Activated CD8-positive, alpha-beta memory T cell treated with anti-CD3 and anti-CD28 coated beads, Interleukin-2, amount 50 U/mL, for 1 hour (primary cell): ENCODE measurements around the gene PHRF1.
"Not testable (repeated sequence)": the region's sequence is repeated elsewhere in the genome, so short reads cannot be mapped to it uniquely, and the experiment has no call there.

Source experiments
- DNase-seq: peaks from one replicate; pipeline ENCODE4 v3.0.0-alpha.2; 2020; ENCODE audit errors: extremely low read depth

The PHRF1 gene

DNA sequence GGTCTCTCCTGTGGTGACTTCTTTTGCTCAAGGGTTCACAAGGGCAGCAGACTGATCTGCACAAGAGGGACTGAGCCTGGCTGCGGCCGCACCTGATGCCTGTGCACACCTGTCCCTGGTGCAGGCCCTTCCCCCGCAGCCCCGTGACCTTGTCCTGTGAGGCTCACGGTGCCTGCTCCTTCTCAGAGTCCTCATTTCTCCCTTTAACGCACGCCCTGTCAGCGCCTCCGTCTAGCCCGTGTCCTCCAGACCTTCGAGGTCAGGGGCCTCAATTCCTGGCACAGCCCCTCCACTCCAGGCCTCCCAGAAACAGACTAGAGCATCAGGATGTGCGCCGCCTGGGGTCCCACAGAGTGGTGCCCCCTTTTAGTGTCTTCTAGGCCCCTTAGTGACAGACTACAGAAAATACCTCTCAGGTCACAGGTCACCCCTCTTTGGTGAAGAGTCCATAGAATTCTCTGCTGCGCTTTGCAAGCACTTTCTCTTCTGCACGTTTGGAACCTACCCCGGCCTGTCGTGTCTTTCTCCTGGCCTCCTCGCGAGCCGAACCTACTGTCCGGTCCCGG lies 59.8 kb downstream of the PHRF1 start:
- DNase-seq: no peak

DNA sequence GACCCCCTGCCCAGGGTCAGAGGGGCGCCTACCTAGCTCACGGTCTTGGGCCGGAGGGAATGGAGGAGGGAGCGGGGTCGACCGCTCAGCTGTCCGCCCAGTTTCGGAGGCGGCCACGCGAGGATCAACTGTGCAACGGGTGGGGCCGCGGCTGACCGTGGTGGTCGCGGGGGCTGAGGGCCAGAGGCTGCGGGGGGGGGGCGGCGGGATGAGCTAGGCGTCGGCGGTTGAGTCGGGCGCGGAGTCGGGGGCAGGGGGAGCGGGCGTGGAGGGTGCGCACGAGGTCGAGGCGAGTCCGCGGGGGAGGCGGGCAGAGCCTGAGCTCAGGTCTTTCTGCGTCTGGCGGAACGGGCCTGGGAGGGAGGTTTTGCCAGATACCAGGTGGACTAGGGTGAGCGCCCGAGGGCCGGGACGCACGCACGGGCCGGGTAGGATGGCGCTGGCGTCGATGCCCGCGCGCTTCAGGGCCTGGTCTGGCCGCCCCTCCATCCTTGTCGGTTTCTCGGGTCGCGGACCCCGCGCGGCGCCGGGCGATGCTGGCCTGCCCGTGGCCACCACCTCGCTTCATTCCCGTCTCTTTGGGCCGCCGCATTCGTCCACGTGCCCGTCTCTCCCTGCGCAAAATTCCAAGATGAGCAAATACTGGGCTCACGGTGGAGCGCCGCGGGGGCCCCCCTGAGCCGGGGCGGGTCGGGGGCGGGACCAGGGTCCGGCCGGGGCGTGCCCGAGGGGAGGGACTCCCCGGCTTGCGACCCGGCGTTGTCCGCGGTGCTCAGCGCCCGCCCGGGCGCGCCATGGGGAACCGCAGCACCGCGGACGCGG lies 60.5 kb downstream of the PHRF1 start, which contains the start of gene DRD4:
Gene DRD4 (plus strand): TSS at position 759 of the 822 bp plus-strand sequence. CDS start 36 bp downstream, at position 795.
- no peak for DNase-seq

DNA sequence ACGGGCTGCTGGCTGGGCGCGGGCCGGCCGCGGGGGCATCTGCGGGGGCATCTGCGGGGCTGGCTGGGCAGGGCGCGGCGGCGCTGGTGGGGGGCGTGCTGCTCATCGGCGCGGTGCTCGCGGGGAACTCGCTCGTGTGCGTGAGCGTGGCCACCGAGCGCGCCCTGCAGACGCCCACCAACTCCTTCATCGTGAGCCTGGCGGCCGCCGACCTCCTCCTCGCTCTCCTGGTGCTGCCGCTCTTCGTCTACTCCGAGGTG lies 61.0 kb downstream of the PHRF1 start:
- DNase-seq: no peak

DNA sequence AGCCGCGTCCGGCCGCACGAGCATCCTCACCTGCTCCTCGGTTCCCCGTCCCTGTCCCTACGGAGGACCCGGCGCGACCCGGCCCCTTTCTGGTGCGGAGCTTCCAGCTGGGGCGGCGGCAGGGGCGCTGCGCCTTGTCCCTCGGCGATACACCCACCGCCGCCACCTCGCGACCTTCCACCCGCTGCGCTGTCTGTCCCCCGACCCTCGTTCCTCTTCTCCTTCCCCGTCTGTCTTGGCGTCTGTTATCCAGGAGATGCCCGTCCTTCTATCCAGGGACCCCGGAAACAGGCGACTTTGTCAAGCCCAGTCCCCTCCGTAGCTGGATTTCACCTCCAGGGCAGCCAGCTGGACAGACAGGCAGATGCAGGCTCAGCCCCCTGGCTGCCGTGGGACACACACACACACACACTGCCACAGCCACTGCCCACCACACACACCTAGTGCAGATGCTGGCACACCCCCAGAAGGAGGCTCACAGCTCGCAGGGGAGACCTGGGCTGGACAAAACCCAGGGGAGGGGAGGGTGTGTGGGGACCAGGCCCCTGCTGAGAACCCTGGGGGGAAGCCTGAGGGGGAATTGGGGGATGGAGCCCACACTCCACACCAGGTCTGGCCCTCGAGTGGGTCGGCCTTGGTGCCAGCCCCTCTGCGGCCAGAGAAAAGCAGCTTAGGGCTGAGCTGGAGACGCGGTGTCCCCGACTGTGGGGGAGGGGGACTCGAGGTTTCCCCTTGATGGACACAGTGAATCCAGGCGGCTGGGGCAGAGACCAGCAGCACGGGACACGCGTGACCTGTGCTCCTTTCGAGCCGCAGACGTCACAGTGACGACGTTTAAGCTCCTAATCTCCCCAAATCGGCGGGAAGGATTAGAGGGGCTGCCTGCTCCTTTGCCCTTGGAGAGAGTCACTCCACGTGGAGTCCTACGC lies 61.6 kb downstream of the PHRF1 start:
- DNase-seq: no peak

DNA sequence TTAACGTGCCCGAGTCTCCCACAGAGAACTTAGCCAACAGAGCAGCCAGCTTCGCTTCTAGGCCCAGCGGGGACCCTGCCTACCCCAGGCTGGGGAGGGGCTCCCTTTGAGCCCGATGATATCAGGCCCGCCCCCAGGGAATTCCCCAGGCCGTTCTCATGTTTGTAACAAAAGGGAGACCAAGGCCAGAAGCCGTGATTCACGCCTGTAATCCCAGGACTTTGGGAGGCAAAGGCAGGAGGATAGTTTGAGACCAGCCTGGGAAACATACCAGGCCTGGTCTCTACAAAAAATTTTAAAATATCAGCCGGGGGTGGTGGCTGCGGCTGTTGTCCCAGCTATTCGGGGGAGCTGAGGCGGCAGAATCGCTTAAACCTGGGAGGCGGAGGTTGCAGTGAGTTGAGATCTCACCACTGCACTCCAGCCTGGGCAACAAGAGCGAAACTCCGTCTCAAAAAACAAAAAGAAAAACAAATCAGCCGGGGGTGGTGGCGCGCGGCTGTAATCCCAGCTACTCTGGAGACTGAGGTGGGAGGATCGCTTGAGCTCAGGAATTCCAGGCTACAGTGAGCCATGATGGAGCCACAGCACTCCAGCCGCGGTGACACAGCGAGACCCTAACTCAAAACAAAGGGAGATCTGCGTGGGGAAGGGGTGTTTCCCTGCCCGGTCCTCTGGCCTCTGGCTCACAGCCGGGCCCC lies 62.5 kb downstream of the PHRF1 start:
- DNase-seq: no peak

DNA sequence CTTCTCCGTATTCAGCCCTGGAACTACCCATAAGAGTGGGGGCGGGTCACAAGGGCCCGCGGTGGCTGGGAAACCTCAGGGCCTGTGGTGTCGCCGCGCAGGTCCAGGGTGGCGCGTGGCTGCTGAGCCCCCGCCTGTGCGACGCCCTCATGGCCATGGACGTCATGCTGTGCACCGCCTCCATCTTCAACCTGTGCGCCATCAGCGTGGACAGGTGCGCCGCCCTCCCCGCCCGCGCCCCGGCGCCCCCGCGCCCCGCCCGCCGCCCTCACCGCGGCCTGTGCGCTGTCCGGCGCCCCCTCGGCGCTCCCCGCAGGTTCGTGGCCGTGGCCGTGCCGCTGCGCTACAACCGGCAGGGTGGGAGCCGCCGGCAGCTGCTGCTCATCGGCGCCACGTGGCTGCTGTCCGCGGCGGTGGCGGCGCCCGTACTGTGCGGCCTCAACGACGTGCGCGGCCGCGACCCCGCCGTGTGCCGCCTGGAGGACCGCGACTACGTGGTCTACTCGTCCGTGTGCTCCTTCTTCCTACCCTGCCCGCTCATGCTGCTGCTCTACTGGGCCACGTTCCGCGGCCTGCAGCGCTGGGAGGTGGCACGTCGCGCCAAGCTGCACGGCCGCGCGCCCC lies 63.2 kb downstream of the PHRF1 start:
- DNase-seq: no peak

DNA sequence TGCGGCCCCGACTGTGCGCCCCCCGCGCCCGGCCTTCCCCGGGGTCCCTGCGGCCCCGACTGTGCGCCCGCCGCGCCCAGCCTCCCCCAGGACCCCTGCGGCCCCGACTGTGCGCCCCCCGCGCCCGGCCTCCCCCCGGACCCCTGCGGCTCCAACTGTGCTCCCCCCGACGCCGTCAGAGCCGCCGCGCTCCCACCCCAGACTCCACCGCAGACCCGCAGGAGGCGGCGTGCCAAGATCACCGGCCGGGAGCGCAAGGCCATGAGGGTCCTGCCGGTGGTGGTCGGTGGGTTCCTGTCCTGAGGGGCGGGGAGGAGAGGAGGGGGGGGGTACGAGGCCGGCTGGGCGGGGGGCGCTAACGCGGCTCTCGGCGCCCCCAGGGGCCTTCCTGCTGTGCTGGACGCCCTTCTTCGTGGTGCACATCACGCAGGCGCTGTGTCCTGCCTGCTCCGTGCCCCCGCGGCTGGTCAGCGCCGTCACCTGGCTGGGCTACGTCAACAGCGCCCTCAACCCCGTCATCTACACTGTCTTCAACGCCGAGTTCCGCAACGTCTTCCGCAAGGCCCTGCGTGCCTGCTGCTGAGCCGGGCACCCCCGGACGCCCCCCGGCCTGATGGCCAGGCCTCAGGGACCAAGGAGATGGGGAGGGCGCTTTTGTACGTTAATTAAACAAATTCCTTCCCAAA lies 63.9 kb downstream of the PHRF1 start:
- DNase-seq: no peak

DNA sequence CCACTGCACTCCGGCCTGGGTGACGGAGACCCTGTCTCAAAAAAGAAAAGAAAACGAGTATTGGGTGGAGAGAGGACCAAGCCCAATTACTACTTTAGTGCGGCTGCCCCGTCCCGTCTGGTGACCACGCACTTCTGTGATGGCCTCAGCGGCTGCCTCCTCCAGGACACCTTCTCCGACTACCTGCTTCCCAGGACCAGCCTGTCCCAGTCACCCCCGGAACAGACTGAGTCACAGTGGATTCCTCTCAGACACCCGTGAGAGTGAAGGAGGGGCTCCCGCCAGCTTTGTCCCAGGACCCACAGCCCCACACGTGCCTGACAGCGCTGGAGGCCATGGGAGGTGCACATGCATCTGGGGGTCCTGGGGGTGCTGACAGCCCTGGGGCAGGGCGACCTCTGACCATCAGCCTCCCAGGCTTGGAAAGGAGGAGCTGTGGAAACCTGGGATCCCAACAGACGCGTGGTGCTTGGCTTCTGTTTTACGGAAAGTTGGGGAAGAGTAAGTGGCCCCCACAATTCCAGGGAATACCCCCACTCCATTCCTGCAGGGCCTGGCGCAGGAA lies 65.6 kb downstream of the PHRF1 start:
- DNase-seq: no peak

DNA sequence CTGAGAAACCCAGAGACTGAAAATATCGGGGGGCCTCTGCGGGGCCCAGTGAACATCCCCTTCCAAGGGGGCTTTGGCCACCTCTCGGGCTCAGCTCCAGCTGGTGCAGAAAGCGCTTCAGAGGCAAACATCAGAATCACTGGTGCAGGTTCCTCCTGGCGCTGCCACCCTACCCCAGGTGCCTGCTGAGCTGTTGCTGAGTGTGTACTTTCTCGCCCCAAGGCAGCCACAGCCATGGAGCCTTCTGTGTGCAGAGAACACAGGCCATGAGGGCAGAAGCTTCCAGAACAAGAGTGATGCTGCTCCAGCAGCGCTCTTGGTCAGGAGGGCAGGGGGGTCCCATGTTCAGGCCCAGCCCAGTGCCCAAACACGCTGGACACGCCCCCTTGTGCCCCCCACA lies 67.1 kb downstream of the PHRF1 start:
- no peak for DNase-seq

DNA sequence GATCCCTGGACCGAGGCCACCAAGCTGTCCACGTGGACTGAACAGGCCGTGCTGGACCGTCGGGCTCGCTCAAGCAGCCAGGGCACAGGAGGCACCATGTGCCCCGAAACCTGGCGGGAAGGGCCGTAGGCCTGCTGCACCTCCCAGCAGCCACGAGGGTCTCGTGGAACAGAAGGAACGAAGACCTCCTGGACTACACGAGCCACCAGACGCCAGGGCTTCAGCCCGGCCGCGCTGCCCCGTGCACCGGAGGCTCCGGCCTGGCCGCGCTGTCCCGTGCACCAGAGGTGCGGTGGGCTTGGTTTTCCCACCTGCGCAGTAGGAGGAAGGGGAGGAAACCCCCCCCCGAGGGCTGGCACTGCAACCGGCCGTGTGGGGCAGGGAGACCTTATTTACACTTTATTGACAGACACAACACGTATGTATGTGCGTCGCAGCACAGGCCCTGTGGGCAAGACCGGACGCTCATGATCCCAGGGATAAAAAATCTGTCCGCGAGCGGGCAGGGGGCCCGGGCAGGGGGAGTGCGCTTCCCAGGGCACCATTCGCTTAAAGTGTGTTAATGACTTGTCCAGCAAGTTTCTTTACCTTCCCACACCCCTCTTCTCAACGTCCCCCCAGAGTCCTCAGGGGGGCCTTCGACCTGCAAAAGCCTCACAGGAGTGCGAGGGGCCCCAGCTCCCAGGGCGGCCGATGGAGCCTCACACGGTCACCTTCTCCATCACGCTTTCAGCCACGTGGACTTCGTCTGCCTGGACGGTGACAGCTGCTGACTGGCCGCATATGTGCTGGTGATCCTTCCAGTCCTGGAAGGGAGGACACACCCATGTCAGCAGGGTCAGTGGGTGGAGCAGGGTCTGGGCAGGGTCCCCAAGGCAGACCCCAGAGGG lies 67.8 kb downstream of the PHRF1 start:
- no peak for DNase-seq

DNA sequence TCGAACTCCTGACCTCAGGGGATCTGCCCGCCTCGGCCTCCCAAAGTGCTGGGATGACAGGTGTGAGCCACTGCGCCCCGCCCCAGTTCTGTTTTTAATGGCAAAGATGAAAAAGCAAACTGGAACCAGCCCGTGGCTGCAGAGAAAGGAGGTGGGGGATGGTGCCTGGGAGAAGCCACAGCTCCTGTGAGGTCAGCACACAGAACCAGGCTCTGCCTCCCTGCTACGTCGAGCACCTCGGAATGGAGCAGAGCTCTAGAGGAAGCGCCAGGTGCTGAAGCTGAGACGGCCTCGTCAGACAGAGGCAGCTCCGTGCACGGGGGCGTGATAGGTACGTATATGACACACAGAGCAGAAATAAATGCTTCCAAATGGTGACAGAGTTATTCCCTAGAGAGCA lies 69.3 kb downstream of the PHRF1 start:
- DNase-seq: no peak

DNA sequence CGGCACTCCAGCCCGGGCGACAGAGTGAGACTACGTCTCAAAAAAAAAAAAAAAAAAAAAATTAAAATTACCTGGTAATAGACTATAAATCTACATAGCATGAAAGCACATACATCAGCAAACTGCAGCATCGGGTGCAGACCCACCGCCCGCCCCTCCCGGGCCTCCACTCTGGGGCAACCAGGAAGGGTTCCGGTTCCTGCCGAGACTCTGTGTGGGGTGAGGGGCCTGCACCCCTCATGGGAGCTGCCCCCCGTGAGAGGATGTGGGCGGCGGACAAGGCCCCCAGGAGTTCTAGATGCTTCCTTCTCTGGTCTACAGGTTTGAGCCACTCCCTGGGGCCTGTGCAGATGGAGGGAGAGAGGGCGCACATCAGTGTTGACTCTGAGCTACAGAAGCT lies 69.9 kb downstream of the PHRF1 start:
- no peak for DNase-seq

DNA sequence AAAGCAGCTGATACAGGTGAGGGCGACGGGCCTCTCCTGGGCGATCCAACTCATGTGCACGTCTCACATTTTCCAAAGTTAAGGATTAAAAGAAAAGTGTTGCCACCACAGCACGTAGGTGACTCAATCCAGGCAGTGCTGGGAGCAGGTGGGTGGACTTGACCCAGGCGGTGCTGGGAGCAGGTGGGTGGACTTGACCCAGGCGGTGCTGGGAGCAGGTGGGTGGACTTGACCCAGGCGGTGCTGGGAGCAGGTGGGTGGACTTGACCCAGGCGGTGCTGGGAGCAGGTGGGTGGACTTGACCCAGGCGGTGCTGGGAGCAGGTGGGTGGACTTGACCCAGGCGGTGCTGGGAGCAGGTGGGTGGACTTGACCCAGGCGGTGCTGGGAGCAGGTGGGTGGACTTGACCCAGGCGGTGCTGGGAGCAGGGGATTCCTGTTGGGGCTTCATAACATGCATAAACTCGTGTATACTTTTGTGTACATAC lies 71.4 kb downstream of the PHRF1 start:
- not testable (repeated sequence) for DNase-seq

DNA sequence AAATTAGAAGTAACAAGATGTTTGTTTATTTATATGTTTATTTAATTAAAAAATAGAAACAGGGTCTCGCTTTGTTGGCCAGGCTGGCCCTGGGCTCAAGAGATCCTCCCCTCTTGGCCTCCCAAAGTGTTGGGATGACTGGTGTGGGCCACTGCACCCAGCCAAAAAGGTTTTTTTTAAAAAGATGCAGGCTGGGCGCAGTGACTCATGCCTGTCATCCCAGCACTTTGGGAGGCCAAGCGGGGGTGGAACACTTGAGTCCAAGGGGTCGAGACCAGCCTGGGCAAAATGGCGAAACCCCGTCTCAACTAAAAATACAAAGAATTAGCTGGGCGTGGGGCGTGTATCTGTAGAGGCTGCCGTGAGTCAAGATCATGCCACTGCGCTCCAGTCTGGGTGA lies 74.2 kb downstream of the PHRF1 start:
- no peak for DNase-seq

DNA sequence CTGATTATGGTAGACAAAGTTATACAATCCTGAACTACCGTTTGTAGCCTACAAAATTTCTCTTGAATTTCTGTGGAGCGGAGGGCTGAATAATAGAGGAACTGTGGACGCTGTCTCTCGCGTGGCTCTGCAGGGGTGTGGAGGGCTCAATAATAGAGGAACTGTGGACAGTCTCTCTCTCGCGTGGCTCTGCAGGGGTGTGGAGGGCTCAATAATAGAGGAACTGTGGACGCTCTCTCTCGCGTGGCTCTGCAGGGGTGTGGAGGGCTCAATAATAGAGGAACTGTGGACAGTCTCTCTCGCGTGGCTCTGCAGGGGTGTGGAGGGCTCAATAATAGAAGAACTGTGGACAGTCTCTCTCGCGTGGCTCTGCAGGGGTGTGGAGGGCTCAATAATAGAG lies 76.9 kb downstream of the PHRF1 start:
- DNase-seq: not testable (repeated sequence)

DNA sequence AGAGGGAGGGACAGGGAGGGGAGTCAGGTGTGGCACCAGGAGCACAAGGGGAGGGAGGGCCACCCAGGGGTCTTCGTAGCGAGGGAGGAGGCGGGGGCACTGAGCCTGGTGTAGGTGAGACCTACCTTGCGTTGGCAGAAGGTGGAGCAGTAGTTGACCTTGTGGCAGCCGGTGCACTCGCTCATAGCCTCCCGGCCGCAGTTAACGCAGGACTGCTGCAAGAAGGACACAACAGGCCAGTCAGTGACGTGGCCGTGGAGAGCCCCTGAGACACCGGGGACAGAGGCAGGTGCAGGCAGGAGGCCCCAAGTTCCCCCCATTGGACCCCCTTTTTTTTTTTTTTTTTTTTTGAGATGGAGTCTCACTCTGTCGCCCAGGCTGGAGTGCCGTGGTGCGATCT lies 77.6 kb downstream of the PHRF1 start:
- no peak for DNase-seq

DNA sequence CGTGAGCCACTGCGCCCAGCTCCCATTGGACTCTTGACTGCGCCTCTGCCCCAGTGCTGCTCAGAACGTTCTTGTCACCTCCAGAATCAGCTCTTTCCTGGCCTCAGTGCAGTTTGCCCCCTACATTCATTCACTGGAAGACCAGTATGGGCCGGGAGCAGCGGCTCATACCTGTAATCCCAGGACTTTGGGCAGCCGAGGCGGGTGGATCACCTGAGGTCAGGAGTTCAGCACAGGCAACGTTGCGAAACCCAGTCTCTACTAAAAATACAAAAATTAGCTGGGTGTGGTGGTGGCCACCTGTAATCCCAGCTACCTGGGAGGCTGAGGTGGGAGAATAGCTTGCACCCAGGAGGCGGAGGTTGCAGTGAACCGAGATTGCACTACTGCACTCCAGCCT lies 78.2 kb downstream of the PHRF1 start:
- not testable (repeated sequence) for DNase-seq

DNA sequence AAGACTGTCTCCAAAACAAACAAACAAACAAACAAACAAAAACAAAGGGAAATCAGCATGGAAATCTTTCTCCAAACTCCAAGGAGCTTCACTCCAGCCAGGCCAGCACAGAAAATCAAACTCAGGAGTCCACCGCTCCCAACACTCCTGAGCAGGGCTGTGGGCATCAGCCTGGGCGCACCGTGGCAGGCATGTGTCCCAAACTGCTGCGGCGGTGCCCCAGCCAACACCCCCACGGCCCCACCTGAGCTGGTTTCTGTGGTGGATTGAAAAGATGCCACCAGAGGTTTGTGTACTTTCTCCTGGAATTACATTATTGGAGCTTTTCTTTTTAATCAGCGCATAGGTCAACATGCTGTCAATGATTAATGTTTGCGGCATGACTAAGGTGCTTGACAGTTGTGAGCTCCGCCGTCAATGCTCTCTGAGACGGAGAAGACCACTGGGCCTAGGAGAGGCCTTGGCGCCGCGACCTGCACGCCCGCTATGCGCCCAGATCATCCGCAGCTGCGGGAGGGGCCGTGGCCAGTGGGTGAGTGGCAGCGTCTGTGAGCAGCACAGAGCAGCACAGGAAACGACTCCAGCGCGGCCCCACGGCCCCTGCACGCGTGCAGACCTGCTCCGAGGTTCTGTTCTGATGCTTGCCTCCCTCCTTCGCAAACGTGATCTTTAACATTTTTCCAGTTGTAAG lies 78.9 kb downstream of the PHRF1 start:
- DNase-seq: no peak

DNA sequence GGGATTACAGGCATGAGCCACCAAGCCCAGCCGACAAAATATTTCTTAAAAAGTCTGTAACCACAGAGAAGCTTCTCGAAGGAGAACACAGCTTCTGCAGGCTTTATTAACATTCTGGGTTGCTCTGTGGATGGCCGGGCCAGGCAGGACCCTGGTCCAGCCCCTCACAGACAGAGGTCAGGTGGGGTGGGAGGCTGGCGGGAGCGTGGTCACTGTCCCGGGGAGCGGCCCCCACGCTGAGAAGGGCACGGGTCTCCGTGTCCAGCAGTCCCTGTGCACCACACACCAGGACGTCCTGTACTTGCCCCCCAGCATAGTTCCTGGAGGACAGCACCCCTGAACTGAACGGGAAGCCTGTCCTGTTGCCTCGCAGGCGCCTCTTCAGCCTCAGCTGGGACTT lies 80.2 kb downstream of the PHRF1 start:
- no peak for DNase-seq
